IMR-90 (cell line): ENCODE results near the gene TMEM269.

Experiments
- BHLHE40 ChIP-seq: fragments of 150-350 bp; IDR thresholded peaks from 2 replicates; pipeline ENCODE4 v1.6.1; 2016; ENCODE audit warnings: mild to moderate bottlenecking, low read depth, low read length
- CTCF ChIP-seq: conservative IDR thresholded peaks from 2 replicates; pipeline ENCODE4 v1.5.1; 2012; ENCODE audit warnings: mild to moderate bottlenecking, low read depth, low read length, improper control_type of control experiment
- MAFK ChIP-seq: IDR thresholded peaks from 2 replicates; pipeline ENCODE4 v1.6.1; 2012; ENCODE audit warnings: low read depth, low read length, improper control_type of control experiment
- MXI1 ChIP-seq: IDR thresholded peaks from 2 replicates; pipeline ENCODE4 v1.6.1; 2012; ENCODE audit warnings: low read depth, mild to moderate bottlenecking, low read length, moderate library complexity, borderline replicate concordance
- POLR2A ChIP-seq: IDR thresholded peaks from 2 replicates; pipeline ENCODE4 v1.6.1; 2012; ENCODE audit warnings: mild to moderate bottlenecking, low read depth, low read length
- RAD21 ChIP-seq: IDR thresholded peaks from 2 replicates; pipeline ENCODE4 v1.6.1; 2012; ENCODE audit warnings: low read length, improper control_type of control experiment
- RCOR1 ChIP-seq: IDR thresholded peaks from 2 replicates; pipeline ENCODE4 v1.6.1; 2012; ENCODE audit warnings: mild to moderate bottlenecking, low read length, improper control_type of control experiment; ENCODE audit not compliant: insufficient replicate concordance
- RFX5 ChIP-seq: IDR thresholded peaks from 2 replicates; pipeline ENCODE4 v1.8.0; 2012; ENCODE audit warnings: low read depth, mild to moderate bottlenecking, low read length, moderate library complexity
- SMC3 ChIP-seq: fragments of 150-350 bp; IDR thresholded peaks from 2 replicates; pipeline ENCODE4 v1.6.1; 2016; ENCODE audit warnings: low read depth, mild to moderate bottlenecking, antibody characterized with exemption, low read length, moderate library complexity
- USF2 ChIP-seq: fragments of 150-350 bp; IDR thresholded peaks from 2 replicates; pipeline ENCODE4 v1.6.1; 2017; ENCODE audit warnings: mild to moderate bottlenecking, antibody characterized with exemption, low read length, low read depth

- TF ChIP-seq CTCF = no peak
- TF ChIP-seq BHLHE40 = no peak
- TF ChIP-seq RFX5 = no peak
- no peak for TF ChIP-seq POLR2A
- no peak for TF ChIP-seq SMC3
- TF ChIP-seq MAFK = no peak
- TF ChIP-seq USF2 = no peak
- no peak for TF ChIP-seq MXI1
- TF ChIP-seq RCOR1 = no peak
- TF ChIP-seq RAD21 = no peak
These were observed 39.8 kb downstream of the TMEM269 start for GRCh38 chr1:42824481-42825035.
